IPS DF 6.9 (cell line): ENCODE data around the gene SAP130.
"Not testable (repeated sequence)": the region's sequence is repeated elsewhere in the genome, so short reads cannot be mapped to it uniquely, and the experiment has no call there.

Source experiments
- DNase-seq: peaks from one replicate; pipeline ENCODE4 v3.0.0-alpha.2; 2013; ENCODE audit warnings: low read depth, low spot score
- H3K27ac ChIP-seq: one replicate; pipeline ENCODE4 v1.5.1; 2013; ENCODE audit warnings: low read length, control low read depth
- H3K27me3 ChIP-seq: 2 replicates; pipeline ENCODE4 v1.6.1; 2013; ENCODE audit warnings: mild to moderate bottlenecking, low read length; ENCODE audit not compliant: control insufficient read depth, insufficient read depth
- H3K36me3 ChIP-seq: 2 replicates; pipeline ENCODE4 v1.6.1; 2013; ENCODE audit warnings: low read length; ENCODE audit not compliant: control insufficient read depth, insufficient read depth
- H3K4me1 ChIP-seq: 2 replicates; pipeline ENCODE4 v1.6.1; 2013; ENCODE audit warnings: low read length; ENCODE audit not compliant: control insufficient read depth, insufficient read depth
- H3K4me3 ChIP-seq: 2 replicates; pipeline ENCODE4 v1.5.1; 2013; ENCODE audit warnings: mild to moderate bottlenecking, low read length
- H3K9me3 ChIP-seq: 2 replicates; pipeline ENCODE4 v1.6.1; 2013; ENCODE audit warnings: low read length, inconsistent platforms; ENCODE audit not compliant: control insufficient read depth, insufficient read depth
- WGBS: extraction: QIAGEN DNeasy Blood & Tissue Kit; methylation state at CpG from one replicate; pipeline ENCODE4 v1.1.7; 2013; ENCODE audit warnings: mixed read lengths, missing lambda C conversion rate; ENCODE audit not compliant: insufficient read length, insufficient coverage; 5-methylcytosine and 5-hydroxymethylcytosine counted together

Gene SAP130

GRCh38 chr2:127932199-127932876 lies 95.5 kb downstream of the SAP130 start:
- no peaks in the 10 kb centered on the region for H3K36me3 ChIP-seq
- no peaks in the 10 kb centered on the region for H3K4me1 ChIP-seq
- WGBS, result no CpG with 5 or more reads among the region's 7 CpGs
- DNase-seq, result no peak
- no peaks in the 10 kb centered on the region for H3K9me3 ChIP-seq
- no peaks in the 10 kb centered on the region for H3K27me3 ChIP-seq
- no peak overlapping the region for H3K4me3 ChIP-seq
- no peak overlapping the region for H3K27ac ChIP-seq

- Histone ChIP-seq H3K4me1 (no peaks in the 10 kb centered on the region), H3K36me3 (no peaks in the 10 kb centered on the region), H3K4me3 (no peak overlapping the region), H3K9me3 (no peaks in the 10 kb centered on the region), H3K27me3 (no peaks in the 10 kb centered on the region), H3K27ac (no peak overlapping the region)
- no peak for DNase-seq
- WGBS, result no CpG with 5 or more reads among the region's 1 CpG
Observed at GRCh38 chr2:127929449-127929848, 98.4 kb downstream of the SAP130 start.

GRCh38 chr2:127927384-127927783 lies 100.5 kb downstream of the SAP130 start:
- no peaks in the 10 kb centered on the region for H3K9me3 ChIP-seq
- H3K4me1 ChIP-seq, result no peaks in the 10 kb centered on the region
- no CpG with 5 or more reads among the region's 3 CpGs for WGBS
- no peaks in the 10 kb centered on the region for H3K36me3 ChIP-seq
- no peaks in the 10 kb centered on the region for H3K27me3 ChIP-seq
- H3K4me3 ChIP-seq, result no peak overlapping the region
- no peak for DNase-seq
- no peak overlapping the region for H3K27ac ChIP-seq

GRCh38 chr2:127917916-127918315 lies 109.9 kb downstream of the SAP130 start:
- Histone ChIP-seq H3K27me3 (no peaks in the 10 kb centered on the region), H3K9me3 (no peaks in the 10 kb centered on the region), H3K4me1 (no peaks in the 10 kb centered on the region), H3K36me3 (no peaks in the 10 kb centered on the region), H3K27ac (no peak overlapping the region), H3K4me3 (no peak overlapping the region)
- DNase-seq, result no peak
- WGBS, result no CpG with 5 or more reads among the region's 4 CpGs

GRCh38 chr2:127913808-127914457 lies 113.9 kb downstream of the SAP130 start:
- H3K36me3 ChIP-seq, result no peaks in the 10 kb centered on the region
- no peak overlapping the region for H3K27ac ChIP-seq
- no peak for DNase-seq
- H3K9me3 ChIP-seq, result no peaks in the 10 kb centered on the region
- H3K27me3 ChIP-seq, result no peaks in the 10 kb centered on the region
- no peak overlapping the region for H3K4me3 ChIP-seq
- no CpG with 5 or more reads among the region's 8 CpGs for WGBS
- H3K4me1 ChIP-seq, result no peaks in the 10 kb centered on the region

- no peak for DNase-seq
- no peak overlapping the region for H3K27ac ChIP-seq
- WGBS, result no CpG with 5 or more reads among the region's 2 CpGs
- H3K4me3 ChIP-seq, result no peak overlapping the region
- H3K9me3 ChIP-seq, result no peaks in the 10 kb centered on the region
- H3K4me1 ChIP-seq, result no peaks in the 10 kb centered on the region
- H3K36me3 ChIP-seq, result no peaks in the 10 kb centered on the region
- H3K27me3 ChIP-seq, result no peaks in the 10 kb centered on the region
Observed at GRCh38 chr2:127911737-127912136, 116.1 kb downstream of the SAP130 start.

GRCh38 chr2:127910415-127910814 lies 117.4 kb downstream of the SAP130 start:
- Histone ChIP-seq H3K4me1 (0 out of 2 replicates have a peak, but pooled peaks cover 2% of the 10 kb centered on the region), H3K9me3 (no peaks in the 10 kb centered on the region), H3K36me3 (no peaks in the 10 kb centered on the region), H3K27me3 (no peaks in the 10 kb centered on the region), H3K4me3 (no peak overlapping the region), H3K27ac (no peak overlapping the region)
- DNase-seq, result no peak
- no CpG with 5 or more reads among the region's 3 CpGs for WGBS

- no peaks in the 10 kb centered on the region for H3K27me3 ChIP-seq
- WGBS, result no CpG with 5 or more reads among the region's 6 CpGs
Observed at GRCh38 chr2:127909019-127909418, 118.8 kb downstream of the SAP130 start.

GRCh38 chr2:127907733-127908400 lies 120.0 kb downstream of the SAP130 start:
- no CpG with 5 or more reads among the region's 12 CpGs for WGBS
- not testable (repeated sequence) for H3K4me1 ChIP-seq, H3K36me3 ChIP-seq, DNase-seq, H3K4me3 ChIP-seq, H3K27me3 ChIP-seq, H3K9me3 ChIP-seq, H3K27ac ChIP-seq

More at GRCh38 chr2:127909019-127909418, 118.8 kb downstream of the SAP130 start:
- Histone ChIP-seq H3K36me3 (no peaks in the 10 kb centered on the region), H3K4me1 (0 out of 2 replicates have a peak, but pooled peaks cover 2% of the 10 kb centered on the region), H3K9me3 (no peaks in the 10 kb centered on the region), H3K27ac (no peak overlapping the region), H3K4me3 (no peak overlapping the region)
- DNase-seq, result no peak

GRCh38 chr2:127906206-127906926 lies 121.5 kb downstream of the SAP130 start:
- H3K27ac ChIP-seq, result no peak overlapping the region
- no peak overlapping the region for H3K4me3 ChIP-seq
- WGBS, result no CpG with 5 or more reads among the region's 21 CpGs
- H3K36me3 ChIP-seq, result no peaks in the 10 kb centered on the region
- H3K27me3 ChIP-seq, result no peaks in the 10 kb centered on the region
- no peaks in the 10 kb centered on the region for H3K9me3 ChIP-seq
- H3K4me1 ChIP-seq, result 0 out of 2 replicates have a peak, but pooled peaks cover 2% of the 10 kb centered on the region
- no peak for DNase-seq
